Mesothelial cell of epicardium (in vitro differentiated cells): Measurements from ENCODE around the gene ELAVL3. TPM values are rescaled to one million over a fixed set of nuclear protein-coding genes. Genes with fewer than 3 reads are reported as not detected.
A peak's percentile ranks its signal among the peaks of the same experiment; 100 is the strongest.

Experiments used
- DNase-seq, 2 experiments: peaks; one replicate each; pipeline ENCODE4 v3.0.0; 2021; ENCODE audit warnings: low spot score in 2 of 2; ENCODE audit not compliant: unreplicated experiment in 2 of 2
- H3K27ac Mint-ChIP-seq: 2 replicates; pipeline ENCODE4 v1.8.0; 2021; ENCODE audit warnings: mixed read lengths
- H3K27me3 Mint-ChIP-seq: 2 replicates; pipeline ENCODE4 v1.8.0; 2021; ENCODE audit warnings: low read depth, mixed read lengths
- H3K36me3 Mint-ChIP-seq: 2 replicates; pipeline ENCODE4 v1.8.0; 2021; ENCODE audit warnings: mixed read lengths
- H3K4me1 Mint-ChIP-seq: 2 replicates; pipeline ENCODE4 v1.8.0; 2021; ENCODE audit warnings: mixed read lengths
- H3K4me3 Mint-ChIP-seq: 2 replicates; pipeline ENCODE4 v1.8.0; 2021; ENCODE audit warnings: mild to moderate bottlenecking, moderate library complexity, mixed read lengths
- H3K9me3 Mint-ChIP-seq: 2 replicates; pipeline ENCODE4 v1.8.0; 2021; ENCODE audit warnings: mixed read lengths
- CTCF ChIP-seq: fragments of 200-600 bp; sonication (generic); IDR thresholded peaks from one replicate; pipeline ENCODE4 v1.5.0; 2021; ENCODE audit warnings: antibody characterized with exemption; ENCODE audit not compliant: unreplicated experiment
- total RNA-seq: library from RNA; stranded (reverse); gene quantifications from 3 replicates; pipeline ENCODE4 v1.2.1, GENCODE V29; 2021

The ELAVL3 gene
- total RNA-seq, 1 donor from 2014 or later, result 0.07 TPM

GRCh38 chr19:11485245-11485837, 4.5 kb upstream of the ELAVL3 start:
- H3K36me3 Mint-ChIP-seq, result peaks cover 12% of the 10 kb centered on the region
- no peaks in the 10 kb centered on the region for H3K9me3 Mint-ChIP-seq
- TF ChIP-seq CTCF, result no peak
- H3K27ac Mint-ChIP-seq, result no peak overlapping the region
- H3K4me1 Mint-ChIP-seq, result peaks cover 5% of the 10 kb centered on the region
- H3K4me3 Mint-ChIP-seq, result no peak overlapping the region
- peaks cover 29% of the 10 kb centered on the region for H3K27me3 Mint-ChIP-seq
- no peak for DNase-seq

- H3K36me3 Mint-ChIP-seq, result peaks cover 12% of the 10 kb centered on the region
- H3K9me3 Mint-ChIP-seq, result no peaks in the 10 kb centered on the region
- no peak for DNase-seq
- no peak overlapping the region for H3K27ac Mint-ChIP-seq
- peaks cover 10% of the 10 kb centered on the region for H3K4me1 Mint-ChIP-seq
- TF ChIP-seq CTCF, result no peak
- no peak overlapping the region for H3K4me3 Mint-ChIP-seq
- peaks cover 40% of the 10 kb centered on the region for H3K27me3 Mint-ChIP-seq
These were observed 2.7 kb upstream of the ELAVL3 start for GRCh38 chr19:11483366-11484111.

- peaks cover 50% of the 10 kb centered on the region for H3K27me3 Mint-ChIP-seq
- DNase-seq, result peak; percentile 57 to 76
- TF ChIP-seq CTCF, result peak; percentile 87
- H3K4me3 Mint-ChIP-seq, result peak overlapping the region; percentile 47
- no peaks in the 10 kb centered on the region for H3K9me3 Mint-ChIP-seq
- peaks cover 10% of the 10 kb centered on the region for H3K4me1 Mint-ChIP-seq
- peaks cover 10% of the 10 kb centered on the region for H3K36me3 Mint-ChIP-seq
- no peak overlapping the region for H3K27ac Mint-ChIP-seq
These were observed 1.7 kb upstream of the ELAVL3 start for GRCh38 chr19:11482384-11483050.

- H3K9me3 Mint-ChIP-seq, result no peaks in the 10 kb centered on the region
- H3K4me3 Mint-ChIP-seq, result peak overlapping the region; percentile 43
- no peak for TF ChIP-seq CTCF
- H3K36me3 Mint-ChIP-seq, result peaks cover 9% of the 10 kb centered on the region
- H3K4me1 Mint-ChIP-seq, result peaks cover 10% of the 10 kb centered on the region
- H3K27ac Mint-ChIP-seq, result no peak overlapping the region
- H3K27me3 Mint-ChIP-seq, result peaks cover 57% of the 10 kb centered on the region
- peak in 1 of 2 experiments; percentile 67 for DNase-seq
These were observed 913 bp upstream of the ELAVL3 start for GRCh38 chr19:11481534-11482383.
